Neural cell (in vitro differentiated cells): ENCODE data around the gene CLK3. TPM values are rescaled to one million over a fixed set of nuclear protein-coding genes. Genes with fewer than 3 reads are reported as not detected.

Experiments used
- H2AFZ ChIP-seq: fragments of 200-600, 300-800 bp; sonication (generic), shearing (Covaris generic); 2 replicates; pipeline ENCODE4 v1.6.0; 2014; ENCODE audit warnings: low read depth, mild to moderate bottlenecking, antibody characterized with exemption, low read length, moderate library complexity
- H3F3A ChIP-seq: fragments of 200-600 bp; shearing (Covaris generic); 2 replicates; pipeline ENCODE4 v1.6.1; 2016; ENCODE audit warnings: mild to moderate bottlenecking, moderate library complexity, mixed read lengths, antibody characterized with exemption, low read length; ENCODE audit not compliant: insufficient read depth, poor library complexity, severe bottlenecking
- H3K27ac ChIP-seq: fragments of 200-600, 300-800 bp; sonication (generic), shearing (Covaris generic); 2 replicates; pipeline ENCODE4 v1.5.1; 2014; ENCODE audit warnings: mild to moderate bottlenecking, low read length, moderate library complexity
- H3K27me3 ChIP-seq: fragments of 300-800, 200-600 bp; sonication (generic), shearing (Covaris generic); 2 replicates; pipeline ENCODE4 v1.6.0; 2014; ENCODE audit warnings: mild to moderate bottlenecking, low read depth, low read length, moderate library complexity; ENCODE audit not compliant: insufficient read depth
- H3K36me3 ChIP-seq: fragments of 300-800, 200-600 bp; sonication (generic), shearing (Covaris generic); 2 replicates; pipeline ENCODE4 v1.5.1; 2014; ENCODE audit warnings: mild to moderate bottlenecking, antibody characterized with exemption, low read length, moderate library complexity; ENCODE audit not compliant: insufficient read depth
- H3K4me2 ChIP-seq: fragments of 300-800, 200-600 bp; sonication (generic), shearing (Covaris generic); 2 replicates; pipeline ENCODE4 v1.6.0; 2014; ENCODE audit warnings: mild to moderate bottlenecking, low read length
- H3K4me3 ChIP-seq: fragments of 300-800, 200-600 bp; sonication (generic), shearing (Covaris generic); 2 replicates; pipeline ENCODE4 v1.5.1; 2014; ENCODE audit warnings: mild to moderate bottlenecking, low read length, moderate library complexity
- H3K79me2 ChIP-seq: fragments of 200-600 bp; shearing (Covaris generic); replicated peaks from 2 replicates; pipeline ENCODE4 v1.6.0; 2014; ENCODE audit warnings: mild to moderate bottlenecking, low read length, moderate library complexity; ENCODE audit not compliant: insufficient read depth
- H3K9ac ChIP-seq: fragments of 300-800, 200-600 bp; sonication (generic), shearing (Covaris generic); 2 replicates; pipeline ENCODE4 v1.6.1; 2016; ENCODE audit warnings: mild to moderate bottlenecking, low read length, mixed read lengths
- H3K9me2 ChIP-seq: fragments of 200-600 bp; shearing (Covaris generic); 2 replicates; pipeline ENCODE4 v1.6.1; 2016; ENCODE audit warnings: mild to moderate bottlenecking, low read length, mixed read lengths; ENCODE audit not compliant: insufficient read depth
- H3K9me3 ChIP-seq: fragments of 200-600, 300-800 bp; sonication (generic), shearing (Covaris generic); 2 replicates; pipeline ENCODE4 v1.6.1; 2016; ENCODE audit warnings: mild to moderate bottlenecking, mixed run types, low read length, moderate library complexity, mixed read lengths
- H4K20me1 ChIP-seq: fragments of 200-600 bp; shearing (Covaris generic); 2 replicates; pipeline ENCODE4 v1.6.1; 2016; ENCODE audit warnings: mild to moderate bottlenecking, mixed run types; ENCODE audit not compliant: insufficient read depth
- EP300 ChIP-seq: fragments of 450-650 bp; conservative IDR thresholded peaks from 2 replicates; pipeline ENCODE4 v1.6.1; 2014; ENCODE audit warnings: antibody characterized with exemption, mild to moderate bottlenecking, moderate library complexity; ENCODE audit not compliant: poor library complexity, severe bottlenecking
- EZH2 ChIP-seq: fragments of 200-600, 300-800 bp; shearing (Covaris generic), sonication (generic); IDR thresholded peaks from 2 replicates; pipeline ENCODE4 v1.6.1; 2014; ENCODE audit warnings: antibody characterized with exemption, low read length, borderline replicate concordance, mild to moderate bottlenecking; ENCODE audit not compliant: insufficient read depth, poor library complexity, severe bottlenecking
- MXI1 ChIP-seq: fragments of 450-650 bp; conservative IDR thresholded peaks from 2 replicates; pipeline ENCODE4 v1.6.1; 2014; ENCODE audit warnings: antibody characterized with exemption, mild to moderate bottlenecking; ENCODE audit not compliant: poor library complexity, severe bottlenecking
- POLR2AphosphoS5 ChIP-seq: IDR thresholded peaks from 2 replicates; pipeline ENCODE4 v1.6.1; 2012
- RAD21 ChIP-seq: fragments of 450-650 bp; conservative IDR thresholded peaks from 2 replicates; pipeline ENCODE4 v1.6.1; 2014; ENCODE audit warnings: antibody characterized with exemption, mild to moderate bottlenecking, moderate library complexity
- SMC3 ChIP-seq: fragments of 450-650 bp; conservative IDR thresholded peaks from 2 replicates; pipeline ENCODE4 v1.6.1; 2014; ENCODE audit warnings: antibody characterized with exemption, mild to moderate bottlenecking, moderate library complexity; ENCODE audit not compliant: poor library complexity
- TAF1 ChIP-seq: IDR thresholded peaks from 2 replicates; pipeline ENCODE4 v1.6.1; 2012; ENCODE audit warnings: low read depth
- polyA plus RNA-seq: library from polyadenylated mRNA; depleted of rRNA; stranded (reverse); fragments of >200 nt; gene quantifications from 2 replicates; pipeline ENCODE4 v1.2.3, GENCODE V29; 2014
- TF ChIP-seq, protein P1 (sequence below): IDR thresholded peaks from 2 replicates; pipeline ENCODE4 v1.6.1; 2012; ENCODE audit warnings: borderline replicate concordance
- TF ChIP-seq, protein P2 (sequence below): fragments of 450-650 bp; IDR thresholded peaks from 2 replicates; pipeline ENCODE4 v1.5.1; 2014; ENCODE audit warnings: antibody characterized with exemption, mild to moderate bottlenecking, moderate library complexity; ENCODE audit not compliant: poor library complexity, severe bottlenecking

Gene CLK3
- polyA plus RNA-seq, 1 donor from 2014 or later = 88.3 TPM

DNA sequence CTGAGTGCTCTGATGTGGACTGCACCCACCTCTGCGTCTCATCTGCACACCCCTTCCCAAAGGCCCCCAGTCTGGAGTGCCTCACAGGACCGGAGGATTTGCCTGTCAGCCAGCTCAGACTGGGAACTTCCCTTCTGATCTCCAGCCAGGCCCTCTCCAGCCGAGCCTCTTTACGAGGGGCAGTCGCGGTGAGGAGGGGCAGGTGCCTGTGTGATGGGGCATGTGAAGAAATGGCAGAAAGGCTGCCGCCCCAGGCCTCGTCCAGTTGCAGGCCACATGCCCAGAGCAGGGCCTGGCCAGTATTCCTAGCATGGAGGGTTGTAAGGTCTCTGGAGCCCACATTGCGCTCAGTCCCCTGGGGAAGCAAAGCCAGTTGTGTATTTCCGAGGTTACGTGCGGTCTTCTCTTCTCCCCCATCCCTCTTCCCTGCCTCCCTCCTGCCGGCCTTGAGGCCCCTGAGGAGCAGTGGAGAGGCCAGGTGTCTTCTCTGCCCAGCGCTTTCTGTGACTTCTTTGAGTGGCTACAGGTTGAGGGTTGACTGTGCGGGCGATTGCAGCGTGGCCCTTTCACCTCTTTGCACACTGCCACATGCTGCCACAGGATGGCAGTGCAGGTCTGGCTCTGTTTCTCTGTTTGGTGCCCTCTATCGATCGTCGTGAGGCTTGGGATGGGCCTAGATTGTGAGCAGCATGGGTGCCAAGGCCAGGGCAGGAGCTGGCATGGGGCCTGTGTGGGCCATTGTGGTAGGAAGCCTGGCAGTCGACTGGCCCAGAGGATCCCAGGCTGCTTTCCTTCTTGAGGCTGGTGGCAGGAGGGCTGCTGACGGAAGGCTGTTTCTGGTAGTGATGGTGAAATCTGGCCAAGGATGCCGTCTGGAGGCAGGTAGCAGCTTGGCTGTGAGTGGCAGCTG lies 5.3 kb downstream of the CLK3 start:
- H3K79me2 ChIP-seq = peaks cover 33% of the 10 kb centered on the region
- no peak overlapping the region for H3K27ac ChIP-seq
- no peak overlapping the region for H2AFZ ChIP-seq
- H3K27me3 ChIP-seq = no peaks in the 10 kb centered on the region
- H4K20me1 ChIP-seq = peaks cover 4% of the 10 kb centered on the region
- H3K36me3 ChIP-seq = no peaks in the 10 kb centered on the region
- no peak overlapping the region for H3K4me2 ChIP-seq
- no peaks in the 10 kb centered on the region for H3F3A ChIP-seq
- no peak overlapping the region for H3K9ac ChIP-seq
- no peaks in the 10 kb centered on the region for H3K9me3 ChIP-seq
- no peak overlapping the region for H3K4me3 ChIP-seq
- TF ChIP-seq RAD21 = peak; percentile 61
- TF ChIP-seq TAF1 = no peak
- TF ChIP-seq, protein P1, sequence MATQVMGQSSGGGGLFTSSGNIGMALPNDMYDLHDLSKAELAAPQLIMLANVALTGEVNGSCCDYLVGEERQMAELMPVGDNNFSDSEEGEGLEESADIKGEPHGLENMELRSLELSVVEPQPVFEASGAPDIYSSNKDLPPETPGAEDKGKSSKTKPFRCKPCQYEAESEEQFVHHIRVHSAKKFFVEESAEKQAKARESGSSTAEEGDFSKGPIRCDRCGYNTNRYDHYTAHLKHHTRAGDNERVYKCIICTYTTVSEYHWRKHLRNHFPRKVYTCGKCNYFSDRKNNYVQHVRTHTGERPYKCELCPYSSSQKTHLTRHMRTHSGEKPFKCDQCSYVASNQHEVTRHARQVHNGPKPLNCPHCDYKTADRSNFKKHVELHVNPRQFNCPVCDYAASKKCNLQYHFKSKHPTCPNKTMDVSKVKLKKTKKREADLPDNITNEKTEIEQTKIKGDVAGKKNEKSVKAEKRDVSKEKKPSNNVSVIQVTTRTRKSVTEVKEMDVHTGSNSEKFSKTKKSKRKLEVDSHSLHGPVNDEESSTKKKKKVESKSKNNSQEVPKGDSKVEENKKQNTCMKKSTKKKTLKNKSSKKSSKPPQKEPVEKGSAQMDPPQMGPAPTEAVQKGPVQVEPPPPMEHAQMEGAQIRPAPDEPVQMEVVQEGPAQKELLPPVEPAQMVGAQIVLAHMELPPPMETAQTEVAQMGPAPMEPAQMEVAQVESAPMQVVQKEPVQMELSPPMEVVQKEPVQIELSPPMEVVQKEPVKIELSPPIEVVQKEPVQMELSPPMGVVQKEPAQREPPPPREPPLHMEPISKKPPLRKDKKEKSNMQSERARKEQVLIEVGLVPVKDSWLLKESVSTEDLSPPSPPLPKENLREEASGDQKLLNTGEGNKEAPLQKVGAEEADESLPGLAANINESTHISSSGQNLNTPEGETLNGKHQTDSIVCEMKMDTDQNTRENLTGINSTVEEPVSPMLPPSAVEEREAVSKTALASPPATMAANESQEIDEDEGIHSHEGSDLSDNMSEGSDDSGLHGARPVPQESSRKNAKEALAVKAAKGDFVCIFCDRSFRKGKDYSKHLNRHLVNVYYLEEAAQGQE = no peak
- TF ChIP-seq, protein P2, sequence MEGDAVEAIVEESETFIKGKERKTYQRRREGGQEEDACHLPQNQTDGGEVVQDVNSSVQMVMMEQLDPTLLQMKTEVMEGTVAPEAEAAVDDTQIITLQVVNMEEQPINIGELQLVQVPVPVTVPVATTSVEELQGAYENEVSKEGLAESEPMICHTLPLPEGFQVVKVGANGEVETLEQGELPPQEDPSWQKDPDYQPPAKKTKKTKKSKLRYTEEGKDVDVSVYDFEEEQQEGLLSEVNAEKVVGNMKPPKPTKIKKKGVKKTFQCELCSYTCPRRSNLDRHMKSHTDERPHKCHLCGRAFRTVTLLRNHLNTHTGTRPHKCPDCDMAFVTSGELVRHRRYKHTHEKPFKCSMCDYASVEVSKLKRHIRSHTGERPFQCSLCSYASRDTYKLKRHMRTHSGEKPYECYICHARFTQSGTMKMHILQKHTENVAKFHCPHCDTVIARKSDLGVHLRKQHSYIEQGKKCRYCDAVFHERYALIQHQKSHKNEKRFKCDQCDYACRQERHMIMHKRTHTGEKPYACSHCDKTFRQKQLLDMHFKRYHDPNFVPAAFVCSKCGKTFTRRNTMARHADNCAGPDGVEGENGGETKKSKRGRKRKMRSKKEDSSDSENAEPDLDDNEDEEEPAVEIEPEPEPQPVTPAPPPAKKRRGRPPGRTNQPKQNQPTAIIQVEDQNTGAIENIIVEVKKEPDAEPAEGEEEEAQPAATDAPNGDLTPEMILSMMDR = peak; percentile 90
- no peak for TF ChIP-seq EP300
- no peak for TF ChIP-seq MXI1
- TF ChIP-seq EZH2 = no peak
- TF ChIP-seq POLR2AphosphoS5 = no peak
- TF ChIP-seq SMC3 = peak; percentile 74
- H3K9me2 ChIP-seq = no peaks in the 10 kb centered on the region

DNA sequence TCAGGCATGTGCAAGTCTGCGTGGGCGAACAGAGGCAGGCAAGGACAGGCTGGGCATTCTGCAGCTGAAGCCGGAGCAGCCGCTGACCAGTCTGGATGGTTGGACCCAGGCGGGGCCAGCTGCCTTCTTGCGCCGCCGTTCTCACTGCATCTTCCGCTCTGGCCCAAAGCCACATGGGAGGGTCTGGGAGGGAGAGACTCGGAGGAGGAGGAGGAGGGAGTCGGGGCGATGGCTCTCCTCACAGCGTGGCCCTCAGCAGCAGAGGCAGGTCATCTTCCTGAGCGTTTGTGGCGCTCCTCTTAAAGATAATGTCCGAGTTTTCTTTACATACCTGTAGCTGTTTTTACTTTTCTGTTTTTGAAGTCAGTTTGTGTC lies 5.9 kb downstream of the CLK3 start:
- H3K9me2 ChIP-seq = no peaks in the 10 kb centered on the region
- H3K4me3 ChIP-seq = no peak overlapping the region
- H3K9ac ChIP-seq = no peak overlapping the region
- no peak for TF ChIP-seq MXI1
- TF ChIP-seq, protein P2 = no peak
- TF ChIP-seq EZH2 = no peak
- TF ChIP-seq EP300 = no peak
- TF ChIP-seq SMC3 = no peak
- no peaks in the 10 kb centered on the region for H3K27me3 ChIP-seq
- no peaks in the 10 kb centered on the region for H3K36me3 ChIP-seq
- H3K4me2 ChIP-seq = no peak overlapping the region
- no peaks in the 10 kb centered on the region for H3K9me3 ChIP-seq
- peaks cover 4% of the 10 kb centered on the region for H4K20me1 ChIP-seq
- no peaks in the 10 kb centered on the region for H3F3A ChIP-seq
- H2AFZ ChIP-seq = no peak overlapping the region
- peaks cover 26% of the 10 kb centered on the region for H3K79me2 ChIP-seq
- no peak overlapping the region for H3K27ac ChIP-seq
